Measurements from ENCODE around the gene RNASEH1. TPM values are rescaled to one million over a fixed set of nuclear protein-coding genes. Genes with fewer than 3 reads are reported as not detected.

The RNASEH1 gene
- total RNA-seq, 1 donor from 2014 or later: 26.8 TPM

DNA sequence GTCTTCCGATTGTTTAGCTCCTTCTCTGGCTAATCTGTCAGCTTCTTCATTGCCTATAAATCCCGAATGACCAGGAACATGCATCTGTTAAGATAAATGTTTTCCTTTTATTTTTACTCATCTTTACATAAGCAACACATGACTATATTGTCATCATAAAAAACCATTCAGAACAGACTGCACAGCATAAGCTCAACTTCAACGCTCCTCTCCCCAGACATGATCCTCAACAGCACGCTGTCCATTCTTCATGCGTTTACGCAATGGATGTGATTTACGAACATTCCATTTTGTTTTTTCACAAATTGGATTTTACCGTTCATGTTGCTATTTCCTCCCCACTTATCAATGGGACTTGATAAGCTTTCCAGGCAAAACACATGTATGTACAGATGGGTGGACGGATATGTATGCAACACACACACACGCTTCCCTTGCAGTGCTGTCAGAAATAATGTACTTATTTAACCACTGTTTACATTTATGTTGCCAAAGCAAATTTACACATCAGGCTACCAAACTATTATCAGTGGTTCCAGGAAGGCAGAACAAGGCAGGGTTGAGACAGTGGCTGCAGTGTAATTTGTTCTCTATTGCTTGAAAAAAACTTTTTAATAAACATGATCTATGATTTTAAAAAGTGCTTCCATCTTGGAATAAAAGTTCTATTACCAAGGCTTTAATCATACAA is 12.2 kb downstream of the RNASEH1 start:
- Histone ChIP-seq H3K9me3 (ENCODE audit: low read depth) (no peaks in the 10 kb centered on the region), H3K79me2 (ENCODE audit: low read depth) (peaks cover 13% of the 10 kb centered on the region), H2AFZ (replicated peaks) (no peak overlapping the region), H3K9ac (no peak overlapping the region), H3K4me2 (no peak overlapping the region), H3K27ac (no peak overlapping the region), H3K4me1 (no peaks in the 10 kb centered on the region), H3K4me3 (no peak overlapping the region), H3F3A (ENCODE audit: low read depth) (no peaks in the 10 kb centered on the region), H4K20me1 (ENCODE audit: low read depth) (no peaks in the 10 kb centered on the region), H3K27me3 (no peaks in the 10 kb centered on the region), H3K36me3 (peaks cover 22% of the 10 kb centered on the region)
- H3K27me3 Mint-ChIP-seq (ENCODE audit: insufficient read depth, low read depth): no peaks in the 10 kb centered on the region
- no peak overlapping the region for H3K27ac Mint-ChIP-seq
- H3K4me3 Mint-ChIP-seq: no peak overlapping the region
- H3K36me3 Mint-ChIP-seq: peaks cover 42% of the 10 kb centered on the region
- no peaks in the 10 kb centered on the region for H3K4me1 Mint-ChIP-seq
- H3K9me3 Mint-ChIP-seq: no peaks in the 10 kb centered on the region
- no peak for DNase-seq (ENCODE audit: low spot score)
- no peak for TF ChIP-seq EZH2 (IDR thresholded peaks at IDR 0.05)

GRCh38 chr2:3543023-3543683 is 15.0 kb downstream of the RNASEH1 start:
- Histone ChIP-seq H3K9me3 (ENCODE audit: low read depth) (no peaks in the 10 kb centered on the region), H3K4me1 (no peaks in the 10 kb centered on the region), H3K27me3 (no peaks in the 10 kb centered on the region), H4K20me1 (ENCODE audit: low read depth) (no peaks in the 10 kb centered on the region), H3F3A (ENCODE audit: low read depth) (no peaks in the 10 kb centered on the region), H2AFZ (replicated peaks) (no peak overlapping the region), H3K4me3 (no peak overlapping the region), H3K9ac (no peak overlapping the region), H3K4me2 (no peak overlapping the region), H3K79me2 (ENCODE audit: low read depth) (peaks cover 13% of the 10 kb centered on the region), H3K36me3 (peaks cover 13% of the 10 kb centered on the region), H3K27ac (no peak overlapping the region)
- no peaks in the 10 kb centered on the region for H3K9me3 Mint-ChIP-seq
- H3K36me3 Mint-ChIP-seq: peaks cover 24% of the 10 kb centered on the region
- TF ChIP-seq EZH2phosphoT487 (IDR thresholded peaks at IDR 0.05): no peak
- TF ChIP-seq, protein P1, sequence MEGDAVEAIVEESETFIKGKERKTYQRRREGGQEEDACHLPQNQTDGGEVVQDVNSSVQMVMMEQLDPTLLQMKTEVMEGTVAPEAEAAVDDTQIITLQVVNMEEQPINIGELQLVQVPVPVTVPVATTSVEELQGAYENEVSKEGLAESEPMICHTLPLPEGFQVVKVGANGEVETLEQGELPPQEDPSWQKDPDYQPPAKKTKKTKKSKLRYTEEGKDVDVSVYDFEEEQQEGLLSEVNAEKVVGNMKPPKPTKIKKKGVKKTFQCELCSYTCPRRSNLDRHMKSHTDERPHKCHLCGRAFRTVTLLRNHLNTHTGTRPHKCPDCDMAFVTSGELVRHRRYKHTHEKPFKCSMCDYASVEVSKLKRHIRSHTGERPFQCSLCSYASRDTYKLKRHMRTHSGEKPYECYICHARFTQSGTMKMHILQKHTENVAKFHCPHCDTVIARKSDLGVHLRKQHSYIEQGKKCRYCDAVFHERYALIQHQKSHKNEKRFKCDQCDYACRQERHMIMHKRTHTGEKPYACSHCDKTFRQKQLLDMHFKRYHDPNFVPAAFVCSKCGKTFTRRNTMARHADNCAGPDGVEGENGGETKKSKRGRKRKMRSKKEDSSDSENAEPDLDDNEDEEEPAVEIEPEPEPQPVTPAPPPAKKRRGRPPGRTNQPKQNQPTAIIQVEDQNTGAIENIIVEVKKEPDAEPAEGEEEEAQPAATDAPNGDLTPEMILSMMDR (IDR thresholded peaks at IDR 0.05): no peak
- TF ChIP-seq EZH2 (IDR thresholded peaks at IDR 0.05): no peak
- no peaks in the 10 kb centered on the region for H3K4me1 Mint-ChIP-seq
- H3K27me3 Mint-ChIP-seq (ENCODE audit: insufficient read depth, low read depth): no peaks in the 10 kb centered on the region
- DNase-seq (ENCODE audit: low spot score): no peak
- H3K27ac Mint-ChIP-seq: no peak overlapping the region
- H3K4me3 Mint-ChIP-seq: no peak overlapping the region

- no peak overlapping the region for H2AFZ ChIP-seq (replicated peaks)
- no peak overlapping the region for H3K27ac ChIP-seq
- Mint-ChIP-seq H3K4me1 (no peaks in the 10 kb centered on the region), H3K4me3 (no peak overlapping the region), H3K36me3 (peaks cover 19% of the 10 kb centered on the region), H3K27me3 (ENCODE audit: insufficient read depth, low read depth) (no peaks in the 10 kb centered on the region), H3K9me3 (no peaks in the 10 kb centered on the region), H3K27ac (no peak overlapping the region)
- H3K9me3 ChIP-seq (ENCODE audit: low read depth): no peaks in the 10 kb centered on the region
- H3K36me3 ChIP-seq: peaks cover 13% of the 10 kb centered on the region
- H3K79me2 ChIP-seq (ENCODE audit: low read depth): peaks cover 13% of the 10 kb centered on the region
- H3K27me3 ChIP-seq: no peaks in the 10 kb centered on the region
- H3K4me2 ChIP-seq: no peak overlapping the region
- H4K20me1 ChIP-seq (ENCODE audit: low read depth): no peaks in the 10 kb centered on the region
- H3F3A ChIP-seq (ENCODE audit: low read depth): no peaks in the 10 kb centered on the region
- H3K4me3 ChIP-seq: no peak overlapping the region
- H3K9ac ChIP-seq: no peak overlapping the region
- H3K4me1 ChIP-seq: no peaks in the 10 kb centered on the region
- TF ChIP-seq, protein P1 (IDR thresholded peaks at IDR 0.05): no peak
- no peak for TF ChIP-seq EZH2 (IDR thresholded peaks at IDR 0.05)
- no peak for TF ChIP-seq EZH2phosphoT487 (IDR thresholded peaks at IDR 0.05)
- no peak for DNase-seq (ENCODE audit: low spot score)
Measured at GRCh38 chr2:3542107-3542506, 16.0 kb downstream of the RNASEH1 start.

- H3K9ac ChIP-seq: no peak overlapping the region
- Mint-ChIP-seq H3K4me1 (peaks cover 10% of the 10 kb centered on the region), H3K27me3 (ENCODE audit: insufficient read depth, low read depth) (peaks cover 4% of the 10 kb centered on the region), H3K27ac (no peak overlapping the region), H3K9me3 (no peaks in the 10 kb centered on the region), H3K36me3 (peaks cover 15% of the 10 kb centered on the region), H3K4me3 (no peak overlapping the region)
- no peak overlapping the region for H2AFZ ChIP-seq (replicated peaks)
- H3K9me3 ChIP-seq (ENCODE audit: low read depth): no peaks in the 10 kb centered on the region
- no peaks in the 10 kb centered on the region for H3F3A ChIP-seq (ENCODE audit: low read depth)
- H4K20me1 ChIP-seq (ENCODE audit: low read depth): no peaks in the 10 kb centered on the region
- no peak overlapping the region for H3K4me2 ChIP-seq
- H3K27ac ChIP-seq: no peak overlapping the region
- TF ChIP-seq EZH2 (IDR thresholded peaks at IDR 0.05) (no peak), EZH2phosphoT487 (IDR thresholded peaks at IDR 0.05) (no peak)
- TF ChIP-seq, protein P1 (IDR thresholded peaks at IDR 0.05): no peak
- H3K36me3 ChIP-seq: peaks cover 10% of the 10 kb centered on the region
- no peaks in the 10 kb centered on the region for H3K4me1 ChIP-seq
- H3K79me2 ChIP-seq (ENCODE audit: low read depth): peaks cover 13% of the 10 kb centered on the region
- no peak overlapping the region for H3K4me3 ChIP-seq
- H3K27me3 ChIP-seq: no peaks in the 10 kb centered on the region
- no peak for DNase-seq (ENCODE audit: low spot score)
Measured at GRCh38 chr2:3539836-3540235, 18.3 kb downstream of the RNASEH1 start.
